Stimulated activated naive B cell treated with anti-CD40 and anti-IgM and Interleukin-4, amounts not matched to agents 10 μg/mL and 1 μg/mL and 100 μg/mL, for 72 hours (primary cell): ENCODE results near the gene XRN2.
"Not testable (repeated sequence)": the region's sequence is repeated elsewhere in the genome, so short reads cannot be mapped to it uniquely, and the experiment has no call there.

Experiments
- ATAC-seq, 2 donors: fragments of 150-1000 bp; cut with Tn5 transposase; replicated peaks; 2 replicates each; pipeline ENCODE4 v1.10.0; 2021; ENCODE audit warnings: moderate library complexity in 1 of 2
- DNase-seq: peaks from one replicate; pipeline ENCODE4 v3.0.0; 2021
- H3K27ac Mint-ChIP-seq: one replicate; pipeline ENCODE4 v1.8.0; 2022; ENCODE audit warnings: mild to moderate bottlenecking, mixed read lengths
- H3K27me3 Mint-ChIP-seq, 2 donors: one replicate each; pipeline ENCODE4 v1.8.0; 2022; ENCODE audit warnings: mixed read lengths in 2 of 2
- H3K36me3 Mint-ChIP-seq, 2 donors: one replicate each; pipeline ENCODE4 v1.8.0; 2022; ENCODE audit warnings: mixed read lengths in 2 of 2, mild to moderate bottlenecking in 1 of 2
- H3K4me1 Mint-ChIP-seq, 2 donors: one replicate each; pipeline ENCODE4 v1.8.0; 2022; ENCODE audit warnings: mixed read lengths in 2 of 2, mild to moderate bottlenecking in 1 of 2
- H3K4me3 Mint-ChIP-seq, 2 donors: one replicate each; pipeline ENCODE4 v1.8.0; 2022; ENCODE audit warnings: mild to moderate bottlenecking in 2 of 2, mixed read lengths in 2 of 2, moderate library complexity in 1 of 2
- H3K9me3 Mint-ChIP-seq, 2 donors: one replicate each; pipeline ENCODE4 v1.8.0; 2022; ENCODE audit warnings: mixed read lengths in 2 of 2, mild to moderate bottlenecking in 1 of 2

XRN2 gene

DNA sequence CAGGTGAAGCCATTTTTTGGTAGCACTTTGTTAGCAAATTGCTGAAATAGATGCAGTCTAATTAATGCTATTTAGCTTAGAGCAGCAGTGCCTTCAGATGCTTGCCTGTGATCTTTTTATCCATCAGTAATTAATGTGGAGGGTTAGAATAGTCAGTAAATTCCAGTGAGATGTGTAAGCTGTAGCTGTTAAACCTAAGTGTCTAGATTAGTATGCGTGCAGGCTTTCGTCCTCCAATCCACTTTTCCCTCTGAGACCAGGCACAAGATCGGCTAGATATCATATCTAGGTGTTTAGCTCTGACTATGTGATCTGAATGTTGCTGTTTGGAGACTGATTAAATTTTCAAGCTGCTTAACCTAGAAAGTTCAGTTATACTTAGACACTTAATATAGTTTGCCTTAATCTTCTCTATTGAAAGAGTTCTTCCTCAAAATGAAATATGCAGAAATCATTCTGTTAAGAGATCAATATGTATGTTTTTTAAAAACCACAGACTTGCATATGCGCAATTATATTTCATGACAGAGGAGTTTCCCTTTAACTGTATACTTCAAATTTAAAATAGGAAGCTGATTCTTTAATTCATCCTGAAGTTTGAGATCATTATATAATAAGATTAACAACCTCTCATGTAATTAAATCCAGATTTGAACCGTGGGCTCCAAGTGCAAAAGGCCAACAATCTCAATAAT lies 41.2 kb downstream of the XRN2 start:
- Mint-ChIP-seq H3K9me3 (no peaks in the 10 kb centered on the region), H3K4me3 (no peak overlapping the region), H3K27me3 (no peaks in the 10 kb centered on the region), H3K27ac (no peak overlapping the region), H3K4me1 (no peaks in the 10 kb centered on the region), H3K36me3 (peaks cover 39 to 43% of the 10 kb centered on the region in 2 donors)
- no peak for ATAC-seq
- DNase-seq: no peak

DNA sequence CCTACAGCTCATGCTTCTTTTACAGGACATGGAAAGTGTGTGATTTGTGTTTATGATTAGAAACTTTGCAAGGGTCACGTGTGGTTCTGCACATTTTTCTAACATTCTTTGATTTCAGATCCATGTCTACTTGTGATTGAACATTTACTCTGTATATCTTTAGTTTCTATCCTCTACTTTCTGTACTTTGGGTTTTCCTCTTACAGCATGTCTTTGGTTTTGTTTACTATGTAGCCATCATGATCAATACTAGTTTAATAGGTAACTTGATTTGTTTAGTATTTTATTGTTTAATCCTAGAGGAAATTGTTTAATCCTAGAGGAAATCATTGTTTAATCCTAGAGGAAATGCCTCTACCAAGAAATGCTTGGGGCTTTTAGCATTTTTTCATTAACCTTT lies 41.8 kb downstream of the XRN2 start:
- no peak for ATAC-seq
- H3K36me3 Mint-ChIP-seq: peaks cover 34 to 38% of the 10 kb centered on the region in 2 donors
- no peak for DNase-seq
- H3K9me3 Mint-ChIP-seq: no peaks in the 10 kb centered on the region
- no peak overlapping the region for H3K27ac Mint-ChIP-seq
- H3K4me3 Mint-ChIP-seq: no peak overlapping the region
- H3K27me3 Mint-ChIP-seq: no peaks in the 10 kb centered on the region
- no peaks in the 10 kb centered on the region for H3K4me1 Mint-ChIP-seq

- Mint-ChIP-seq H3K4me3 (no peak overlapping the region), H3K36me3 (peaks cover 16 to 21% of the 10 kb centered on the region in 2 donors), H3K27me3 (no peaks in the 10 kb centered on the region), H3K9me3 (no peaks in the 10 kb centered on the region), H3K27ac (no peak overlapping the region), H3K4me1 (no peaks in the 10 kb centered on the region)
- DNase-seq: no peak
- no peak for ATAC-seq
Measured at GRCh38 chr20:21352703-21353102, 49.6 kb downstream of the XRN2 start.

- Mint-ChIP-seq H3K4me1 (no peaks in the 10 kb centered on the region), H3K4me3 (no peak overlapping the region), H3K27ac (no peak overlapping the region), H3K27me3 (no peaks in the 10 kb centered on the region), H3K36me3 (peaks cover 13 to 19% of the 10 kb centered on the region in 2 donors), H3K9me3 (no peaks in the 10 kb centered on the region)
- no peak for DNase-seq
- no peak for ATAC-seq
Measured at GRCh38 chr20:21353236-21353635, 50.1 kb downstream of the XRN2 start.

DNA sequence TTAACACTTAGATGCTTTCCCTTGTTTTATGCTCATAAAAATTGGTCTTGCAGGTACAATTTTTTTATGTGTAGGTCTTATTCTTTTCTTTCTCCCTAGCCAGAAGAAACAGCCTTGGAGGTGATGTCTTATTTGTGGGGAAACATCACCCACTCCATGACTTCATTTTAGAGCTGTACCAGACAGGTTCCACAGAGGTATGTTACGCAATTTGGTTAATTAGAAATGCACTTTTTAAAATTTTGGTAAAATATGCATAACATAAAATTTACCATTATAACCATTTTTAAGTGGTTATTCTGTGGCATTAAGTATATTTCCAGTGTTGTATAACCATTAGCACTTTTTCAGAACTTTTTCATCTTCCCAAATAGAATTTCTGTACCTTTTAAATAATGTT lies 52.9 kb downstream of the XRN2 start:
- ATAC-seq (no peak), DNase-seq (no peak)
- no peak overlapping the region for H3K27ac Mint-ChIP-seq
- no peaks in the 10 kb centered on the region for H3K4me1 Mint-ChIP-seq
- no peak overlapping the region for H3K4me3 Mint-ChIP-seq
- no peaks in the 10 kb centered on the region for H3K27me3 Mint-ChIP-seq
- H3K36me3 Mint-ChIP-seq: peaks cover 18 to 27% of the 10 kb centered on the region in 2 donors
- no peaks in the 10 kb centered on the region for H3K9me3 Mint-ChIP-seq

DNA sequence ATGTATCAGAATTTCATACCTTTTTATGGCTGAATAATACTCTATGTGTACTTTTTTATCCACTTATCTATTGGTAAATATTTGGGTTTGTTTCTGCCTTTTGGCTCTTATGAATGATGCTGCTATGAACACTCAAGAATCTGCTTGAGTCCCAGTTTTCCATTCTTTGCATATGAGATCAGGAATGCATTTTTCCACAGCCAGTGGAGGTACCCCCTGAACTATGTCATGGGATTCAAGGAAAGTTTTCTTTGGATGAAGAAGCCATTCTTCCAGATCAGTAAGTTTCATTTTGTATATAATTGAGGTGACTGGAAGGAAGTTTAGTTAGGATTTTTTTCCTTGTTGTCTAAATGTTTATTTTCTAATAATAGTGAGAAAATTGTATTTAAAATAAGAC lies 53.3 kb downstream of the XRN2 start:
- H3K4me3 Mint-ChIP-seq: no peak overlapping the region

GRCh38 chr20:21357844-21358243 lies 54.7 kb downstream of the XRN2 start:
- Mint-ChIP-seq H3K4me3 (no peak overlapping the region), H3K27me3 (no peaks in the 10 kb centered on the region), H3K9me3 (no peaks in the 10 kb centered on the region), H3K4me1 (no peaks in the 10 kb centered on the region), H3K27ac (no peak overlapping the region), H3K36me3 (peaks cover 25 to 38% of the 10 kb centered on the region in 2 donors)
- DNase-seq (no peak), ATAC-seq (no peak)

More for the DNA sequence above, 53.3 kb downstream of the XRN2 start:
- peaks cover 18 to 28% of the 10 kb centered on the region in 2 donors for H3K36me3 Mint-ChIP-seq
- no peaks in the 10 kb centered on the region for H3K4me1 Mint-ChIP-seq
- no peak for DNase-seq
- ATAC-seq: no peak
- H3K27ac Mint-ChIP-seq: no peak overlapping the region
- no peaks in the 10 kb centered on the region for H3K27me3 Mint-ChIP-seq
- H3K9me3 Mint-ChIP-seq: no peaks in the 10 kb centered on the region

GRCh38 chr20:21358737-21359136 lies 55.6 kb downstream of the XRN2 start:
- no peak for DNase-seq
- no peak overlapping the region for H3K4me3 Mint-ChIP-seq
- ATAC-seq: no peak
- no peaks in the 10 kb centered on the region for H3K4me1 Mint-ChIP-seq
- H3K36me3 Mint-ChIP-seq: peaks cover 30 to 45% of the 10 kb centered on the region in 2 donors
- no peak overlapping the region for H3K27ac Mint-ChIP-seq
- H3K9me3 Mint-ChIP-seq: no peaks in the 10 kb centered on the region
- no peaks in the 10 kb centered on the region for H3K27me3 Mint-ChIP-seq

DNA sequence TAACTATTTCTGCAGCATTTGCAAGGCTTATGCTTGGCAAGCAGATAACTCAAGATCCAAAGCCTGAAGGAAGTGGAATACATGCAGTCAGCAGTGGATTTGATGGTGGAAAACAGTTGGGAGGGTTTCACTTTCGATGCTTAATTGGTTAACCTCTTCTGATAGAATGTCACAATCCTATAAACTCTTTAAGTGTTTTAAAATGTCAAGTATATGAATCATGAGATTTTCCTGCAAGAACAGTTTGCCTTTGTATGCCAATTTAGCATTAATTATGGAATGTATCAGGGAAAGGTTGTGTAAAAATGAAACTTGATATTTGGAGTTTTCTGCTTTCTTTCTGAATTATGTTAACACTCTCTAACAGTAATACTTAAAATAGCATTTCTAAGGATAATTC lies 57.6 kb downstream of the XRN2 start:
- no peak for ATAC-seq
- no peak overlapping the region for H3K27ac Mint-ChIP-seq
- peaks cover 29 to 41% of the 10 kb centered on the region in 2 donors for H3K36me3 Mint-ChIP-seq
- no peak for DNase-seq
- no peaks in the 10 kb centered on the region for H3K9me3 Mint-ChIP-seq
- no peaks in the 10 kb centered on the region for H3K4me1 Mint-ChIP-seq
- no peaks in the 10 kb centered on the region for H3K27me3 Mint-ChIP-seq
- H3K4me3 Mint-ChIP-seq: no peak overlapping the region

- no peaks in the 10 kb centered on the region for H3K9me3 Mint-ChIP-seq
- peak overlapping the region; percentile 11 for H3K27ac Mint-ChIP-seq
- no peaks in the 10 kb centered on the region for H3K27me3 Mint-ChIP-seq
- no peak for ATAC-seq
- H3K4me1 Mint-ChIP-seq: no peaks in the 10 kb centered on the region
- DNase-seq: no peak
- H3K4me3 Mint-ChIP-seq: no peak overlapping the region
- H3K36me3 Mint-ChIP-seq: peaks cover 30 to 43% of the 10 kb centered on the region in 2 donors
Measured at GRCh38 chr20:21361266-21361665, 58.1 kb downstream of the XRN2 start.

DNA sequence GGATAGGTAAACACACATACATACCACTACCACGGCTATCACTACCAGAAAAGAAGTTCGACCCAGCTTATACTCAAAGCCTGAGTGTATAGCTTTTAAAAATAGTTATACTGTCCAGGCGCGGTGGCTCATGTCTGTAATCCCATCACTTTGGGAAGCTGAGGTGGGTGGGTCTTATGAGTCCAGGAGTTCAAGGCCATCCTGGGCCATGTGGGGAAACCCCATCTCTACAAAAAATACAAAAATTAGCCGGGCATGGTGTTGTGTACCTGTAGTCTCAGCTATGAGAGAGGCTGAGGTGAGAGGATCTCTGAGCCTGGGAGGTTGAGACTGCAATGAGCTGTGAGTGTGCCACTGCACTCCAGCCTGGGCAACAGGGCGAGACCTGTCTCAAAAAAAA lies 61.3 kb downstream of the XRN2 start:
- H3K27ac Mint-ChIP-seq: no peak overlapping the region
- no peaks in the 10 kb centered on the region for H3K4me1 Mint-ChIP-seq
- H3K4me3 Mint-ChIP-seq: no peak overlapping the region
- DNase-seq (no peak), ATAC-seq (no peak)
- no peaks in the 10 kb centered on the region for H3K9me3 Mint-ChIP-seq
- H3K36me3 Mint-ChIP-seq: peaks cover 37 to 56% of the 10 kb centered on the region in 2 donors
- no peaks in the 10 kb centered on the region for H3K27me3 Mint-ChIP-seq

DNA sequence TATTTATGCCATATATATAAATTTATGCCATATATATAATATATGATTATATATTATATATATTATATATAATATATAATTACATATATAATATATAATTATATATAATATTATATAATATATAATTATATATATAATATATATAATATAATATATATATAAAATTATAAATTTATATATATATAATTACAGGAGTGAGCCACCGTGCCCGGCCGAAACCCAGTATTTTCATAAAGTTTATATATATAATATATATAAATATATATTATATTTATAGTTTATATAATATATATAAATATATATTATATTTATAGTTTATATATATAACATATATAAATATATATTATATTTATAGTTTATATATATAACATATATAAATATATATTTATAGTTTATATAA lies 62.6 kb downstream of the XRN2 start:
- no peak for DNase-seq
- ATAC-seq: no peak
- peaks cover 28 to 51% of the 10 kb centered on the region in 2 donors for H3K36me3 Mint-ChIP-seq
- no peaks in the 10 kb centered on the region for H3K4me1 Mint-ChIP-seq
- no peak overlapping the region for H3K27ac Mint-ChIP-seq
- no peaks in the 10 kb centered on the region for H3K27me3 Mint-ChIP-seq
- no peak overlapping the region for H3K4me3 Mint-ChIP-seq
- no peaks in the 10 kb centered on the region for H3K9me3 Mint-ChIP-seq

GRCh38 chr20:21366273-21366672 lies 63.1 kb downstream of the XRN2 start:
- not testable (repeated sequence) for H3K4me1 Mint-ChIP-seq, ATAC-seq, DNase-seq, H3K27ac Mint-ChIP-seq, H3K27me3 Mint-ChIP-seq, H3K9me3 Mint-ChIP-seq, H3K4me3 Mint-ChIP-seq
- peaks cover 28 to 51% of the 10 kb centered on the region in 2 donors for H3K36me3 Mint-ChIP-seq

DNA sequence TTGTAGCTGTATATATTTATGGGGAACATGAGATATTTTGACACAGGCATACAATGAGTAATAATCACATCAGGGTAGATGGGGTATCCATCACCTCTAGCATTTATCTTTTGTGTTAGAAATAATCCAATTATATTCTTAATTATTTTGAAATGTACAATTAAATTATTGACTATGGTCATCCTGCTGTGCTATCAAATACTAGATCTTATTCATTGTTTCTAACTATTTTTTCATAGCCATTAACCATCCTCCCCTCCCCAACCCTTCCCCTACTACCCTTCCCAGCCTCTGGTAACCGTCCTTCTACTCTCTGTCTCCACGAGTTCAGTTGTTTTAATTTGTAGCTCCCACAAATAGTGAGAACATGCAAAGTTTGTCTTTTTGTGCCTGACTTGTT lies 65.7 kb downstream of the XRN2 start:
- ATAC-seq (no peak), DNase-seq (no peak)
- Mint-ChIP-seq H3K36me3 (peaks cover 31 to 47% of the 10 kb centered on the region in 2 donors), H3K9me3 (no peaks in the 10 kb centered on the region), H3K27ac (no peak overlapping the region), H3K4me3 (no peak overlapping the region), H3K4me1 (peaks cover 3 to 5% of the 10 kb centered on the region in 2 donors), H3K27me3 (no peaks in the 10 kb centered on the region)

GRCh38 chr20:21371193-21371592 lies 68.1 kb downstream of the XRN2 start:
- Mint-ChIP-seq H3K27ac (no peak overlapping the region), H3K27me3 (no peaks in the 10 kb centered on the region), H3K36me3 (peaks cover 30 to 56% of the 10 kb centered on the region in 2 donors), H3K9me3 (no peaks in the 10 kb centered on the region), H3K4me1 (peaks cover 3 to 12% of the 10 kb centered on the region in 2 donors), H3K4me3 (no peak overlapping the region)
- DNase-seq: no peak
- no peak for ATAC-seq
